Large intestine (tissue), 3 donors: ENCODE data around the gene TPO. TPM values are rescaled to one million over a fixed set of nuclear protein-coding genes. Genes with fewer than 3 reads are reported as not detected.

Source experiments
- DNase-seq, 2 donors: peaks; one replicate each; pipeline versions ENCODE4 v3.0.0 to v3.0.0-alpha.2; 2013
- H3K27ac ChIP-seq: one replicate; pipeline ENCODE4 v1.5.1; 2013; ENCODE audit warnings: low read length
- H3K27me3 ChIP-seq: 2 replicates; pipeline ENCODE4 v1.6.1; 2013; ENCODE audit warnings: low read length; ENCODE audit not compliant: control insufficient read depth, insufficient read depth
- H3K36me3 ChIP-seq: 2 replicates; pipeline ENCODE4 v1.6.1; 2013; ENCODE audit warnings: low read length; ENCODE audit not compliant: control insufficient read depth, insufficient read depth
- H3K4me1 ChIP-seq: one replicate; pipeline ENCODE4 v1.6.1; 2013; ENCODE audit warnings: low read length; ENCODE audit not compliant: control insufficient read depth, insufficient read depth
- H3K4me3 ChIP-seq: one replicate; pipeline ENCODE4 v1.5.1; 2013; ENCODE audit warnings: low read length
- H3K9me3 ChIP-seq: one replicate; pipeline ENCODE4 v1.6.1; 2013; ENCODE audit warnings: mild to moderate bottlenecking, low read depth, low read length, moderate library complexity; ENCODE audit not compliant: control insufficient read depth
- WGBS: methylation state at CpG from one replicate; pipeline ENCODE4 v1.1.5; 2013; ENCODE audit warnings: low lambda C conversion rate; ENCODE audit not compliant: insufficient coverage; 5-methylcytosine and 5-hydroxymethylcytosine counted together
- polyA plus RNA-seq: library from polyadenylated mRNA; unstranded; fragments of 120-200 nt; gene quantifications from one replicate; pipeline ENCODE4 v1.2.1, GENCODE V29; 2013

TPO gene
- polyA plus RNA-seq, 1 donor: 0.30 TPM

- 80% methylated on average over 1 of the region's 18 CpGs for WGBS
- Histone ChIP-seq H3K9me3 (peaks cover 2% of the 10 kb centered on the region), H3K27ac (no peak overlapping the region), H3K4me3 (no peak overlapping the region), H3K4me1 (peaks cover 9% of the 10 kb centered on the region), H3K36me3 (no peaks in the 10 kb centered on the region), H3K27me3 (peaks cover 11% of the 10 kb centered on the region)
- DNase-seq: no peak
Measured at GRCh38 chr2:1590596-1591460, 177.6 kb downstream of the TPO start.

DNA sequence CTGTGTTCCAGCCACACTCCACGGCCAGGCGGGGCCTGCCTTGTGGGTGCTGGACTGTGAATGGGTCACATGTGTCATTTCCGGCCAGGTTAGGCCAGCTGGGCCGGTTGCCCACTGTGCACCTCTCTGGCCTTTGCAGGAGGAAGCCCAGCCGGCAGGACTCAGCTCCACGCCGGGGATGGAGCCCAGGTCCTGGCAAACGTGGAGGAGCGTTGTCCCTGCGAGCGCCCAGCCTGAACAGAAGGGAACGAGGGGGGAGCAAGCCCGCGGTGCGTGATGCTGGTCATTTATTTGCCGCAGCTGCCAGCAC is 178.2 kb downstream of the TPO start:
- Histone ChIP-seq H3K27me3 (peaks cover 11% of the 10 kb centered on the region), H3K4me1 (peaks cover 9% of the 10 kb centered on the region), H3K27ac (no peak overlapping the region), H3K9me3 (peaks cover 8% of the 10 kb centered on the region), H3K4me3 (no peak overlapping the region), H3K36me3 (no peaks in the 10 kb centered on the region)
- no CpG with 5 or more reads among the region's 16 CpGs for WGBS
- DNase-seq: no peak
